ENCODE results near the gene PGA3.
A peak's percentile ranks its signal among the peaks of the same experiment; 100 is the strongest.
"Not testable (repeated sequence)": the region's sequence is repeated elsewhere in the genome, so short reads cannot be mapped to it uniquely, and the experiment has no call there.

The PGA3 gene

GRCh38 chr11:61171907-61172306 is 31.4 kb upstream of the PGA3 start:
- DNase-seq (ENCODE audit: low read depth in 2 of 2): no peak

- no peak for DNase-seq (ENCODE audit: low read depth in 2 of 2)
Observed at GRCh38 chr11:61172356-61172755, 31.0 kb upstream of the PGA3 start.

- no peak for DNase-seq (ENCODE audit: low read depth in 2 of 2)
Observed at GRCh38 chr11:61172888-61173287, 30.4 kb upstream of the PGA3 start.

- no peak for DNase-seq (ENCODE audit: low read depth in 2 of 2)
Observed at GRCh38 chr11:61173456-61173855, 29.9 kb upstream of the PGA3 start.

- no peak for DNase-seq (ENCODE audit: low read depth in 2 of 2)
Observed at GRCh38 chr11:61174273-61174672, 29.0 kb upstream of the PGA3 start.

GRCh38 chr11:61174949-61175348 is 28.4 kb upstream of the PGA3 start:
- DNase-seq (ENCODE audit: low read depth in 2 of 2): no peak

- DNase-seq (ENCODE audit: low read depth in 2 of 2): no peak
Observed at GRCh38 chr11:61176446-61176845, 26.9 kb upstream of the PGA3 start.

- not testable (repeated sequence) for DNase-seq (ENCODE audit: low read depth in 2 of 2)
Observed at GRCh38 chr11:61180205-61180604, 23.1 kb upstream of the PGA3 start.

- no peak for DNase-seq (ENCODE audit: low read depth in 2 of 2)
Observed at GRCh38 chr11:61181489-61181888, 21.8 kb upstream of the PGA3 start.

- no peak for DNase-seq (ENCODE audit: low read depth in 2 of 2)
Observed at GRCh38 chr11:61183645-61184044, 19.7 kb upstream of the PGA3 start.

- DNase-seq (ENCODE audit: low read depth in 2 of 2): no peak
Observed at GRCh38 chr11:61186504-61186903, 16.8 kb upstream of the PGA3 start.

GRCh38 chr11:61187505-61188130 is 15.7 kb upstream of the PGA3 start:
- DNase-seq (ENCODE audit: low read depth in 2 of 2): peak; percentile 25 to 35

GRCh38 chr11:61189933-61190332 is 13.4 kb upstream of the PGA3 start:
- no peak for DNase-seq (ENCODE audit: low read depth in 2 of 2)

- no peak for DNase-seq (ENCODE audit: low read depth in 2 of 2)
Observed at GRCh38 chr11:61193596-61193995, 9.7 kb upstream of the PGA3 start.

- no peak for DNase-seq (ENCODE audit: low read depth in 2 of 2)
Observed at GRCh38 chr11:61194169-61194671, 9.1 kb upstream of the PGA3 start.

- DNase-seq (ENCODE audit: low read depth in 2 of 2): no peak
Observed at GRCh38 chr11:61194981-61195695, 8.2 kb upstream of the PGA3 start.

GRCh38 chr11:61195719-61196118 is 7.6 kb upstream of the PGA3 start:
- DNase-seq (ENCODE audit: low read depth in 2 of 2): no peak

GRCh38 chr11:61198361-61198760 is 5.0 kb upstream of the PGA3 start:
- DNase-seq (ENCODE audit: low read depth in 2 of 2): no peak

GRCh38 chr11:61198948-61199523 is 4.3 kb upstream of the PGA3 start:
- DNase-seq (ENCODE audit: low read depth in 2 of 2): no peak

GRCh38 chr11:61201476-61201875 is 1.8 kb upstream of the PGA3 start:
- DNase-seq (ENCODE audit: low read depth in 2 of 2): no peak

- not testable (repeated sequence) for DNase-seq (ENCODE audit: low read depth in 2 of 2)
Observed at GRCh38 chr11:61203873-61204272, 558 bp downstream of the PGA3 start.

GRCh38 chr11:61204502-61205059 is 1.3 kb downstream of the PGA3 start:
- not testable (repeated sequence) for DNase-seq (ENCODE audit: low read depth in 2 of 2)

Data from fibroblast of skin of left biceps (primary cell).